ENCODE measurements around the gene S100A4. TPM values are rescaled to one million over a fixed set of nuclear protein-coding genes. Genes with fewer than 3 reads are reported as not detected.

Gene S100A4
- total and polyA plus RNA-seq, 2 experiments from 2014 or later, result 14.2 to 36.0 TPM

GRCh38 chr1:153553830-153554541 is 8.4 kb upstream of the S100A4 start:
- no peak overlapping the region for H3K4me3 ChIP-seq
- no peak overlapping the region for H3K4me2 ChIP-seq
- peaks cover 22% of the 10 kb centered on the region for H3K4me1 Mint-ChIP-seq
- no peak overlapping the region for H3K27ac ChIP-seq (ENCODE audit: low read depth)
- no peak overlapping the region for H2AFZ ChIP-seq
- H3K27me3 Mint-ChIP-seq (ENCODE audit: insufficient read depth, low read depth, poor library complexity), result peaks cover 14% of the 10 kb centered on the region
- no peak for ATAC-seq
- no peak overlapping the region for H3K27ac Mint-ChIP-seq
- H3K27me3 ChIP-seq (ENCODE audit: insufficient read depth), result no peaks in the 10 kb centered on the region
- H3K79me2 ChIP-seq (replicated peaks; ENCODE audit: insufficient read depth), result no peaks in the 10 kb centered on the region
- no peaks in the 10 kb centered on the region for H3K4me1 ChIP-seq (ENCODE audit: insufficient read depth)
- H3K9me2 ChIP-seq (ENCODE audit: insufficient read depth), result no peaks in the 10 kb centered on the region
- no peaks in the 10 kb centered on the region for H3K9me3 Mint-ChIP-seq
- no peaks in the 10 kb centered on the region for H3F3A ChIP-seq (replicated peaks; ENCODE audit: low read depth)
- TF ChIP-seq ZNF462 (CRISPR knock-in tag; IDR thresholded peaks at IDR 0.05), result no peak
- no peaks in the 10 kb centered on the region for H3K36me3 Mint-ChIP-seq (ENCODE audit: low read depth)
- DNase-seq (ENCODE audit: low spot score), result no peak
- no peaks in the 10 kb centered on the region for H3K36me3 ChIP-seq (ENCODE audit: insufficient read depth)
- no peak overlapping the region for H3K4me3 Mint-ChIP-seq
- H4K20me1 ChIP-seq (replicated peaks; ENCODE audit: insufficient read depth), result no peaks in the 10 kb centered on the region

GRCh38 chr1:153553096-153553495 is 7.5 kb upstream of the S100A4 start:
- H3K4me3 Mint-ChIP-seq, result no peak overlapping the region
- Histone ChIP-seq H3K27me3 (ENCODE audit: insufficient read depth) (no peaks in the 10 kb centered on the region), H4K20me1 (replicated peaks; ENCODE audit: insufficient read depth) (no peaks in the 10 kb centered on the region), H3F3A (replicated peaks; ENCODE audit: low read depth) (no peaks in the 10 kb centered on the region), H3K4me3 (no peak overlapping the region), H3K27ac (ENCODE audit: low read depth) (no peak overlapping the region), H2AFZ (no peak overlapping the region), H3K36me3 (ENCODE audit: insufficient read depth) (no peaks in the 10 kb centered on the region), H3K4me2 (no peak overlapping the region), H3K4me1 (ENCODE audit: insufficient read depth) (no peaks in the 10 kb centered on the region), H3K79me2 (replicated peaks; ENCODE audit: insufficient read depth) (no peaks in the 10 kb centered on the region), H3K9me2 (ENCODE audit: insufficient read depth) (no peaks in the 10 kb centered on the region)
- H3K27me3 Mint-ChIP-seq (ENCODE audit: insufficient read depth, low read depth, poor library complexity), result peaks cover 16% of the 10 kb centered on the region
- DNase-seq (ENCODE audit: low spot score) (no peak), ATAC-seq (no peak)
- peaks cover 31% of the 10 kb centered on the region for H3K4me1 Mint-ChIP-seq
- H3K36me3 Mint-ChIP-seq (ENCODE audit: low read depth), result no peaks in the 10 kb centered on the region
- H3K27ac Mint-ChIP-seq, result no peak overlapping the region
- H3K9me3 Mint-ChIP-seq, result no peaks in the 10 kb centered on the region
- no peak for TF ChIP-seq POLR2AphosphoS5 (IDR thresholded peaks at IDR 0.05; ENCODE audit: low read depth)
- TF ChIP-seq EZH2 (IDR thresholded peaks at IDR 0.05; ENCODE audit: low read depth, unreplicated experiment), result no peak
- no peak for TF ChIP-seq ZNF114 (CRISPR knock-in tag; IDR thresholded peaks at IDR 0.05)
- TF ChIP-seq REST (IDR thresholded peaks at IDR 0.05; ENCODE audit: unreplicated experiment), result no peak
- no peak for TF ChIP-seq EZH2phosphoT487 (IDR thresholded peaks at IDR 0.05; ENCODE audit: unreplicated experiment)
- TF ChIP-seq CREB1 (CRISPR knock-in tag; IDR thresholded peaks at IDR 0.05; ENCODE audit: low read depth), result no peak
- no peak for TF ChIP-seq ETS1 (IDR thresholded peaks at IDR 0.05)
- no peak for TF ChIP-seq NANOG (IDR thresholded peaks at IDR 0.05; ENCODE audit: borderline replicate concordance)

All from GM23338 (cell line).